Left lung (tissue), 10 donors: ENCODE measurements around the gene GLRA1. TPM values are rescaled to one million over a fixed set of nuclear protein-coding genes. Genes with fewer than 3 reads are reported as not detected.
"Not testable (repeated sequence)": the region's sequence is repeated elsewhere in the genome, so short reads cannot be mapped to it uniquely, and the experiment has no call there.

Experiments used
- ATAC-seq: fragments of 200-7000 bp; cut with Tn5 transposase; one replicate; pipeline ENCODE4 v1.9.1; 2020; ENCODE audit warnings: moderate library complexity
- DNase-seq, 4 donors: peaks; one replicate each; pipeline ENCODE4 v3.0.0-alpha.2; 2013 to 2020
- H3K27ac ChIP-seq, 2 donors: fragments of 200-600 bp; sonication (generic) in 1 of 2; one replicate each; pipeline versions ENCODE4 v1.5.0 to v1.8.0; 2020 to 2021
- H3K27me3 ChIP-seq, 2 donors: fragments of 200-600 bp; sonication (generic) in 1 of 2; one replicate each; pipeline versions ENCODE4 v1.5.0 to v1.8.0; 2020 to 2021
- H3K36me3 ChIP-seq, 2 donors: fragments of 200-600 bp; sonication (generic) in 1 of 2; one replicate each; pipeline versions ENCODE4 v1.5.0 to v1.8.0; 2020 to 2021
- H3K4me1 ChIP-seq, 2 donors: fragments of 200-600 bp; one replicate each; pipeline ENCODE4 v1.8.0; 2021
- H3K4me3 ChIP-seq, 2 donors: fragments of 200-600 bp; sonication (generic) in 1 of 2; one replicate each; pipeline versions ENCODE4 v1.5.0 to v1.8.0; 2020 to 2021; ENCODE audit warnings: mild to moderate bottlenecking in 1 of 2
- H3K9me3 ChIP-seq, 2 donors: fragments of 200-600 bp; sonication (generic) in 1 of 2; one replicate each; pipeline versions ENCODE4 v1.5.0 to v1.8.0; 2020 to 2021
- intact Hi-C, 2 donors: fragments of 100-400 bp; cut with DNase I; formaldehyde crosslinking; loops; one replicate each; pipeline versions ENCODE4 v1.11.2 to v1.14.2; 2022
- polyA plus RNA-seq, 6 donors: library from polyadenylated mRNA; unstranded; fragments of 120-200 nt; gene quantifications; one replicate each; pipeline ENCODE4 v1.2.1, GENCODE V29; 2013; ENCODE audit not compliant: insufficient read length in 6 of 6
- total RNA-seq, 2 donors: library from RNA; stranded (reverse); fragmentation: NEBNext Ultra II Directional; extraction: Animal tissue kit (Norgen Biotek cat#: 25700); gene quantifications; one replicate each; pipeline ENCODE4 v1.2.1, GENCODE V29; 2021
- TF ChIP-seq, protein P1 (sequence below), 2 donors: fragments of 200-600 bp; sonication (generic) in 1 of 2; IDR thresholded peaks; one replicate each; pipeline versions ENCODE4 v1.5.0 to v1.8.0; 2021; ENCODE audit warnings: antibody characterized with exemption in 2 of 2
- donor health status: DM: no; HTN: yes; CAD: no.
- donor health status: DM: no; HTN: no; CAD: no.

The GLRA1 gene
- total and polyA plus RNA-seq, 8 donors: 0.08 to 0.10 TPM; not detected in 6

- ATAC-seq (no peak), DNase-seq (no peak)
- peaks cover 0 to 2% of the 10 kb centered on the region in 2 donors for H3K9me3 ChIP-seq
- no peak overlapping the region for H3K4me3 ChIP-seq
- no peaks in the 10 kb centered on the region for H3K4me1 ChIP-seq
- no peaks in the 10 kb centered on the region for H3K27me3 ChIP-seq
- TF ChIP-seq, protein P1, sequence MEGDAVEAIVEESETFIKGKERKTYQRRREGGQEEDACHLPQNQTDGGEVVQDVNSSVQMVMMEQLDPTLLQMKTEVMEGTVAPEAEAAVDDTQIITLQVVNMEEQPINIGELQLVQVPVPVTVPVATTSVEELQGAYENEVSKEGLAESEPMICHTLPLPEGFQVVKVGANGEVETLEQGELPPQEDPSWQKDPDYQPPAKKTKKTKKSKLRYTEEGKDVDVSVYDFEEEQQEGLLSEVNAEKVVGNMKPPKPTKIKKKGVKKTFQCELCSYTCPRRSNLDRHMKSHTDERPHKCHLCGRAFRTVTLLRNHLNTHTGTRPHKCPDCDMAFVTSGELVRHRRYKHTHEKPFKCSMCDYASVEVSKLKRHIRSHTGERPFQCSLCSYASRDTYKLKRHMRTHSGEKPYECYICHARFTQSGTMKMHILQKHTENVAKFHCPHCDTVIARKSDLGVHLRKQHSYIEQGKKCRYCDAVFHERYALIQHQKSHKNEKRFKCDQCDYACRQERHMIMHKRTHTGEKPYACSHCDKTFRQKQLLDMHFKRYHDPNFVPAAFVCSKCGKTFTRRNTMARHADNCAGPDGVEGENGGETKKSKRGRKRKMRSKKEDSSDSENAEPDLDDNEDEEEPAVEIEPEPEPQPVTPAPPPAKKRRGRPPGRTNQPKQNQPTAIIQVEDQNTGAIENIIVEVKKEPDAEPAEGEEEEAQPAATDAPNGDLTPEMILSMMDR (IDR thresholded peaks at IDR 0.05): no peak
- H3K27ac ChIP-seq: no peak overlapping the region
- intact Hi-C loops: no loop called here
- H3K36me3 ChIP-seq: no peaks in the 10 kb centered on the region
These were observed 61.7 kb downstream of the GLRA1 start for GRCh38 chr5:151862811-151863472.

DNA sequence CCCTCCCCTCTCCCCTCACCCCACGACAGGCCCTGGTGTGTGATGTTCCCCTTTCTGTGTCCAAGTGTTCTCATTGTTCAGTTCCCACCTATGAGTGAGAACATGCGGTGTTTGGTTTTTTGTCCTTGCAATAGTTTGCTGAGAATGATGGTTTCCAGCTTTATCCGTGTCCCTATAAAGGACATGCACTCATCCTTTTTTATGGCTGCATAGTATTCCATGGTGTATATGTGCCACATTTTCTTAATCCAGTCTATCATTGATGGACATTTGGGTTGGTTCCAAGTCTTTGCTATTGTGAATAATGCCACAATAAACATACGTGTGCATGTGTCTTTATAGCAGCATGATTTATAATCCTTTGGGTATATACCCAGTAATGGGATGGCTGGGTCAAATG is 63.8 kb downstream of the GLRA1 start:
- H3K27me3 ChIP-seq, intact Hi-C loops, H3K27ac ChIP-seq, H3K36me3 ChIP-seq, DNase-seq, H3K9me3 ChIP-seq, H3K4me1 ChIP-seq, H3K4me3 ChIP-seq, ATAC-seq: not testable (repeated sequence)

DNA sequence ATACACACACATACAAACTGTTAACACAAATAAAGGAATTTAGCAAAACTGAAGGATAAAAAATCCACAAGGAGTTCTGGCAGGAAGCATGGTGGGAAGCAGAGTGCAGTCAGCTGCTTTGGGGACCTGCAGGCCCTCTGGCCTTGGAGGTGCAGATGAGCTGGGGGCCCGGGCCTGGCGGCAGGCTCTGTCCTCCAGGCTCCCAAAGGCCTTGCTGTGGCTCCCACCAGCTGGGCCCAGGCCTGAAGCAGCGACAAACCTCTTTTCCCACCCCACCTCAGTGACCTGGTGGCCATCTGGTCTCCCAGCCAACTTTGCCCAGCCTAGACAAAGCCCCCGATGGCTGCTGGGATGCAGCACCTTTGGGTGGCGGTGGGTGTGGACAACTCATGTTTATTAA is 67.8 kb downstream of the GLRA1 start:
- ATAC-seq (no peak), DNase-seq (peak in 1 of 4 donors; percentile 63)
- intact Hi-C loops: no loop called here
- Histone ChIP-seq H3K4me3 (no peak overlapping the region), H3K36me3 (no peaks in the 10 kb centered on the region), H3K27ac (no peak overlapping the region), H3K9me3 (peaks cover 0 to 2% of the 10 kb centered on the region in 2 donors), H3K4me1 (no peaks in the 10 kb centered on the region), H3K27me3 (no peaks in the 10 kb centered on the region)
- TF ChIP-seq, protein P1 (IDR thresholded peaks at IDR 0.05): no peak

GRCh38 chr5:151855701-151856100 is 69.0 kb downstream of the GLRA1 start:
- Histone ChIP-seq H3K36me3 (no peaks in the 10 kb centered on the region), H3K4me1 (no peaks in the 10 kb centered on the region), H3K27me3 (no peaks in the 10 kb centered on the region), H3K27ac (no peak overlapping the region), H3K4me3 (no peak overlapping the region), H3K9me3 (no peaks in the 10 kb centered on the region)
- DNase-seq (no peak), ATAC-seq (no peak)
- TF ChIP-seq, protein P1 (IDR thresholded peaks at IDR 0.05): no peak
- intact Hi-C loops: no loop called here

GRCh38 chr5:151847871-151848270 is 76.8 kb downstream of the GLRA1 start:
- TF ChIP-seq, protein P1 (IDR thresholded peaks at IDR 0.05): no peak
- DNase-seq (no peak), ATAC-seq (no peak)
- H3K27me3 ChIP-seq: no peaks in the 10 kb centered on the region
- no peaks in the 10 kb centered on the region for H3K4me1 ChIP-seq
- H3K36me3 ChIP-seq: no peaks in the 10 kb centered on the region
- H3K9me3 ChIP-seq: no peaks in the 10 kb centered on the region
- no peak overlapping the region for H3K4me3 ChIP-seq
- intact Hi-C loops: no loop called here
- no peak overlapping the region for H3K27ac ChIP-seq

- TF ChIP-seq, protein P1 (IDR thresholded peaks at IDR 0.05): no peak
- Histone ChIP-seq H3K27ac (no peak overlapping the region), H3K4me3 (no peak overlapping the region), H3K27me3 (no peaks in the 10 kb centered on the region), H3K9me3 (no peaks in the 10 kb centered on the region), H3K4me1 (no peaks in the 10 kb centered on the region), H3K36me3 (no peaks in the 10 kb centered on the region)
- ATAC-seq (no peak), DNase-seq (no peak)
- intact Hi-C loops: no loop called here
These were observed 77.9 kb downstream of the GLRA1 start for GRCh38 chr5:151846765-151847164.

DNA sequence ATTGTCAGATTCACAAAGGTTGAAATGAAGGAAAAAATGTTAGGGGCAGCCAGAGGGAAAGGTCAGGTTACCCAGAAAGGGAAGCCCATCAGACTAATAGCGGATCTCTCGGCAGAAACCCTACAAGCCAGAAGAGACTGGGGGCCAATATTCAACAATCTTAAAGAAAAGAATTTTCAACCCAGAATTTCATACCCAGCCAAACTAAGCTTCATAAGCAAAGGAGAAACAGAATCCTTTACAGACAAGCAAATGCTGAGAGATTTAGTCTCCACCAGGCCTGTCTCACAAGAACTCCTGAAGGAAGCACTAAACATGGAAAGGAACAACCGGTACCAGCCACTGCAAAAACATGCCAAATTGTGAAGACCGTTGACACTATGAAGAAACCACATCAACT is 91.8 kb downstream of the GLRA1 start:
- H3K27ac ChIP-seq, ATAC-seq, H3K4me1 ChIP-seq, intact Hi-C loops, H3K36me3 ChIP-seq, H3K27me3 ChIP-seq, H3K4me3 ChIP-seq, DNase-seq: not testable (repeated sequence)
- H3K9me3 ChIP-seq: peaks cover 3 to 67% of the 10 kb centered on the region in 2 donors
